ENCODE data around the gene KLHDC1. TPM values are rescaled to one million over a fixed set of nuclear protein-coding genes. Genes with fewer than 3 reads are reported as not detected.
"Not testable (repeated sequence)": the region's sequence is repeated elsewhere in the genome, so short reads cannot be mapped to it uniquely, and the experiment has no call there.

KLHDC1 gene
- total RNA-seq: 10 to 100 TPM; 11.4 to 19.1 (median 13.6) TPM
- polyA plus RNA-seq: 1 to 10 TPM in 2 of 3 donors, under 1 TPM in 1; 0.46 to 1.2 (median 1.1) TPM

GRCh38 chr14:49692811-49693734 is at the start of gene KLHDC1:
KLHDC1 (plus strand) TSS chr14:49693120; CDS start chr14:49693195, 75 bp downstream.
- Histone ChIP-seq H3K9me3 (no peaks in the 10 kb centered on the region), H3K27me3 (no peaks in the 10 kb centered on the region), H3K4me1 (peaks cover 0 to 21% (median 16%) of the 10 kb centered on the region in 4 donors), H3K36me3 (no peaks in the 10 kb centered on the region), H3K27ac (peak within 1 kb of the TSS; percentile 91 to 99 (median 96)), H3K4me3 (peak within 1 kb of the TSS; percentile 56 to 81 (median 66))
- DNase-seq: peak; percentile 95
- intact Hi-C loops (cut with DNase I): loop anchor here (2.0 kb wide), 2 partner anchors 58 to 74 kb away; partner anchors contain the start of gene DNAAF2
- WGBS, 2 donors: 1% methylated on average over 88 of the region's 88 CpGs
- no peak for TF ChIP-seq CTCF (IDR thresholded peaks at IDR 0.05)
- peak; percentile 94 to 96 for TF ChIP-seq POLR2A (IDR thresholded peaks at IDR 0.05)
- TF ChIP-seq POLR2AphosphoS5 (IDR thresholded peaks at IDR 0.05): peak; percentile 95 to 100 (median 98)
- TF ChIP-seq EP300 (IDR thresholded peaks at IDR 0.05): no peak

DNA sequence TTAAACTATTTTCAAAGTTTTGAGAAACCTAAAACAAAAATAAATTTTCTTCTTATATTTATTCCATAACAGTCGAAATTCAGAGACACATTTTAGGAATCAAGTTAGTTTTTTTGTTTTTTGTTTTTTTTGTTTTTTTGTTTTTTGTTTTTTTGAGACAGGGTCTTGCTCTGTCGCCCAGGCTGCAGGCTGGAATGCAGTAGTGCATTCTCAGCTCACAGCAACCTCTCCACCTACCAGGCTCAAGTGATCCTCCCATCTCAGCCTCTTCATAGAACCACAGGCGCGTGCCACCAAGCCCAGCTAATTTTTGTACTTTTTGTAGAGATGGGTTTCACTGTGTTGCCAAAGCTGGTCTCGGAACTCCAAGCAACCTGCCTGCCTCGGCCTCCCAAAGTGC is 39.4 kb upstream of the KLHDC1 start:
- Histone ChIP-seq H3K9me3 (no peaks in the 10 kb centered on the region), H3K36me3 (no peaks in the 10 kb centered on the region), H3K27me3 (no peaks in the 10 kb centered on the region), H3K27ac (no peak overlapping the region), H3K4me3 (no peak overlapping the region), H3K4me1 (no peaks in the 10 kb centered on the region)
- 97% methylated on average over 6 of the region's 6 CpGs for WGBS, 2 donors
- TF ChIP-seq POLR2AphosphoS5 (IDR thresholded peaks at IDR 0.05): no peak
- no peak for TF ChIP-seq POLR2A (IDR thresholded peaks at IDR 0.05)
- no peak for TF ChIP-seq EP300 (IDR thresholded peaks at IDR 0.05)
- TF ChIP-seq CTCF (IDR thresholded peaks at IDR 0.05): no peak
- DNase-seq: no peak
- intact Hi-C loops (cut with DNase I): no loop called here

DNA sequence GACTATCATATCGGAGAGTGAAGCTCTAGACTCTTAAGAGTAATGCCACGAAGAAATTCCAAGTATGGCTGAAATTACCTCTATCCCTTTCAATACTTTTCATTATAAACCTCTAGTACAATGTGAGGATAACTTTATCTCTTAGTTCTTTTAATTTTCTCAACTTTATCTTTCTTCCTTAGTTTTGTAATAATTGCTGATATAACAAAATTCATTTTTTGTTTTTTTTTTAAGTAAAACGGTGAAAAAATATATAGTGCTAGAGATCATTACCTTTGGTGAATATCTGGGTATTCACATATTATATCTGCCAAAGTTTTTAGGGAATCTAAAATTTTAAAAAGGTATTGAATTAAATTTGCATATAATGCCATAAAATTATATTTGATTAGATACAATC is 38.4 kb upstream of the KLHDC1 start:
- Histone ChIP-seq H3K27ac (no peak overlapping the region), H3K36me3 (no peaks in the 10 kb centered on the region), H3K9me3 (no peaks in the 10 kb centered on the region), H3K27me3 (no peaks in the 10 kb centered on the region), H3K4me3 (no peak overlapping the region), H3K4me1 (no peaks in the 10 kb centered on the region)
- WGBS, 2 donors: 92 to 95% methylated on average over 3 of the region's 3 CpGs
- no peak for DNase-seq
- intact Hi-C loops (cut with DNase I): no loop called here
- TF ChIP-seq EP300 (IDR thresholded peaks at IDR 0.05) (no peak), POLR2AphosphoS5 (IDR thresholded peaks at IDR 0.05) (no peak), POLR2A (IDR thresholded peaks at IDR 0.05) (no peak), CTCF (IDR thresholded peaks at IDR 0.05) (no peak)

DNA sequence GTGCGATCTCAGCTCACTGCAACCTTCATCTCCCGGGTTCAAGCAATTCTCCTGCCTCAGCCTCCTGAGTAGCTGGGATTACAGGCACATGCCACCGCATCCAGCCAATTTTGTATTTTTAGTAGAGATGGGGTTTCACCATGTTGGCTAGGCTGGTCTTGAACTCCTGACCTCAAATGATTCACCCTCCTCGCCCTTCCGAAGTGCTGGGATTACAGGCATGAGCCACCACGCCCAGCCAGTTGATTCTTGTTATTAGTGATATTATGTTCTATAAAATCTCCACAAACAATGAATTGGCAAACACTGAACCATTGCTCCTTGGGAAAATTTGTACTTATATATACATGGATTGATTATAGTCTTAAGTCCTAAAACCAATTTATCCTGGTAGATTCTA is 35.4 kb upstream of the KLHDC1 start:
- DNase-seq; intact Hi-C loops (cut with DNase I); H3K9me3 ChIP-seq; H3K27ac ChIP-seq; H3K36me3 ChIP-seq; H3K27me3 ChIP-seq; H3K4me1 ChIP-seq; H3K4me3 ChIP-seq: not testable (repeated sequence)
- WGBS, 2 donors: 65 to 86% methylated on average over 6 of the region's 6 CpGs

DNA sequence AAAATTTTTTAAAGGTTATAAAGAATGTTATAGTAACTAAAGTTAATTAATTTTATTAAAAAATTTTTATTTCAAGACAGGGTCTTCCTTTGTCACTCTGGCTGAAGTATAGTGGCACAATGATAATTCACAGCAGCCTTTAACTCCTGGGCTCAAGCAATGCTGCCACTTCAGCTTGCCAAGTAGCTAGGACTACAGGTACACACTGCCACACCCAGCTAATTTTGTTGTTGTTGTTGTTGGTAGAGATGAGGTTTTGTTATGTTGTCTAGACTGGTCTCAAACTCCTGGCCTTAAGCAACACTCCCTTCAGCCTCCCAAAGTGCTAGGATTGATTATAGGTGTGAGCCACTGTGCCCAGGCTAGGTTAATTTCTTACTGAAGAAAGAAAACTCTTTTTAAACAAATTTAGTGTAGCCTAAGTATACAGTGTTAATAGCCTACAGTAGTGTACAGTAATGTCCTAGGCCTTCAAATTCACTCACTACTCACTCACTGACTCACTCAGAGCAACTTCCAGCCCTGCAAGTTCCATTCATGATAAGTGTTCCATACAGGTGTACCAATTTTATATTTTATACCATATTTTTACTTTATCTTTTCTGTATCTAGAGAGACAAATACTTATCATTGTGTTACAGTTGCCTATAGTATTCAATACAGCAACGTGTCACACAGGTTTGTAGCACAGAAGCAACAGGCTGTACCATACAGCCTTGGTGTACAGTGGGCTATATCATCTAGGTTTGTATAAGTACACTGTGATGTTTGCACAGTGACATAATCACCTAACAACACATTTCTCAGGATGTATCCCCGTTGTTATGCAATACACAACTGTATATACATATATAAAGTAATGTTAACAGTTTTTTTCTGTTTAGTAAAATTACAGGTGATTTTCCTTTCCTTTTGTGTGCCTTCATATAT is 33.1 kb upstream of the KLHDC1 start:
- Histone ChIP-seq H3K36me3 (no peaks in the 10 kb centered on the region), H3K4me3 (no peak overlapping the region), H3K9me3 (no peaks in the 10 kb centered on the region), H3K4me1 (no peaks in the 10 kb centered on the region), H3K27me3 (no peaks in the 10 kb centered on the region), H3K27ac (no peak overlapping the region)
- intact Hi-C loops (cut with DNase I): no loop called here
- DNase-seq: no peak
- TF ChIP-seq EP300 (IDR thresholded peaks at IDR 0.05): no peak
- no peak for TF ChIP-seq POLR2AphosphoS5 (IDR thresholded peaks at IDR 0.05)
- no peak for TF ChIP-seq CTCF (IDR thresholded peaks at IDR 0.05)
- TF ChIP-seq POLR2A (IDR thresholded peaks at IDR 0.05): no peak
- WGBS, 2 donors: 21 to 70% methylated on average over 2 of the region's 2 CpGs
